GM19238 (cell line): ENCODE results near the gene PACRG.

Experiments
- DNase-seq: peaks from one replicate; pipeline ENCODE4 v3.0.0; 2011; ENCODE audit warnings: low spot score; ENCODE audit not compliant: insufficient read length

The PACRG gene

DNA sequence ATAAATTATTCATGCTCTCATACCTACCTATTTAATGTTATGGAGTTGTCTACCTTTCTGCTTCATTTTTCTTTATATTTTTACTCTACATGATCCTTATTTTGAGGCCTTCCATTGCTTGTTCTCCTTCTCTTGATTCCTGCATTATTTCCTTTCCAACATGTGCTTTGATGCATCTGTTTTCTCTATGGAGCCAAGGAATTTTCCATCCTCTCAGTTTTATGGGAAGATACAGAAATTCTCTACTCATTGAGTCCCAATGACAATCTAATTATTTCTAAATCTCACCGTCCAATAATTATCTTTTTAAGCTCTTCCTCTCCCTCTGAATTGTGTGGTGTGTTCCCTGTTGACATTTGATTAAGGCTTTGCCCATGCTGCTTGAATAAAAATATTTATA is 136.0 kb downstream of the PACRG start:
- no peak for DNase-seq

DNA sequence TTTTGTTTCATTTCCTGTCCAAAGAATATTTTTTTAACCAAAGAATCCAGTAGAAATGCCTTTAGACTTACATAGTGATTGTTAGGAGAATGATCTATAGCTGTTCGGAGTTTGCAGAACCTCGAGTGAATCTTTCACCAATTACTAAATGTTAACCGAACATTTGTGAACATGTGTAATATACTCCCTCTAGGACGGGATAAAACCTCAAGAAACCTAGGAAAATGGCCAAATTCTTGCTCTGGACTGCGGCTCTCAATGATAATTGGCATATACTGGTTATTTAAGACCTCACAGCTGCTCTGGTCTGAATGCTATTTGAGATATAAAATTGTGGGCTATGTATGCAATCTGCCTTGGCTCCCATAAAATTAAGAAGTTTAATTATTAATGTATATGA is 137.1 kb downstream of the PACRG start:
- DNase-seq = no peak

DNA sequence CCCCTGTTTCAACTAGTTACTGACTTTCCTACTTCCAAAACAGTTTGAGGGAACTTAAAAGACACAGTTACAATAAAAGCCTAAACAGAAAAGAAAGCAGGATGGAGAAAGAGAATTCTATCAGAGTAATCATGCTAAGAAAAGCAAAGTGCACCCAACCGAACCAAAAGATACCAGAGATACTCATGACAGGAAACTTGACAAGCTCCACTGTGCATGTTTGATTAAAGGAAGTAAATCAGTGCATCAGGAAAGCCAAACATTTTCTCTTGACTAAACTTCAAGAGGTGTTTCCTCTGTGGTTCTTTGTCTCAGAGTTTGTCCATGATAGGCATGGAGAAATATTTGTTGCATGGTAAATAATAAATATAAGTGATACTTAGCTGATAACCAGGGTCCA is 138.9 kb downstream of the PACRG start:
- DNase-seq = no peak

DNA sequence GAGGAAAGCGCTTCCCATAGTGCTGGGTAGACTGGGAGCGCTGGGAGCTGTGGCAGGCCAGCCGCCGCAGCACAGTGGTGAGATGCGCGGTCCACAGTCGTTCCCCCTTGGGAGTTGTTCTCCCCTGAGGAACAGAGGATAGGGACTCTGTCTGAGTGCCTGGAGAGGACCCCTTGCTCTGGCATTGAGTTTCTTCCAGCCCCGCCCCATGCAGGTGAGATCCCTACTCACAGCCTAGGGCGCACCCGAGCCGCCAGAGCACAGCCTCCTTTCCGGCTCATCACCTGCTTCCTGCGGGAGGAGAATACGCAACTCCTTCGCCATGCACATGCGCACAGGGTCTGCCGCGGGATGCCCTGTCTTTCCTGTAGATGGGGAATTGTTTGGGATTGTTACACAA is 140.6 kb downstream of the PACRG start:
- no peak for DNase-seq

DNA sequence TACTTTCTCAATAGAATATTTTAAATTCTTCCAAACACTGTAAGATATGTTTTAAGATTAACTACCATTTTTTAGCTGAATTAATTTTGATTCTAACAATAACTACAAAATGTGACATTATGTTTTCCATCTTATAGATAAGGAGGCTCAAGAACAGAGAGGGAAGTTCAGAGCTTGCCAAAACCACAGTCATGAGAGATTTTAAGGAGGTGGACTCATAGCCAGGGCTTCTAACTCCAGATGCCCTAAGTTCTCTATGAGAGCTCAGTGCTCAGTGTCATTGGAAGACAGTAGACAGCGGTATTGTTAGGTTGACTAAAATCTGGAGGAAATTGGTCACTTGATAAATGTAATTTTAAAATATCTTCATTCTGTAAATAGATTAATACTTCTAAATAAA is 144.2 kb downstream of the PACRG start:
- no peak for DNase-seq

DNA sequence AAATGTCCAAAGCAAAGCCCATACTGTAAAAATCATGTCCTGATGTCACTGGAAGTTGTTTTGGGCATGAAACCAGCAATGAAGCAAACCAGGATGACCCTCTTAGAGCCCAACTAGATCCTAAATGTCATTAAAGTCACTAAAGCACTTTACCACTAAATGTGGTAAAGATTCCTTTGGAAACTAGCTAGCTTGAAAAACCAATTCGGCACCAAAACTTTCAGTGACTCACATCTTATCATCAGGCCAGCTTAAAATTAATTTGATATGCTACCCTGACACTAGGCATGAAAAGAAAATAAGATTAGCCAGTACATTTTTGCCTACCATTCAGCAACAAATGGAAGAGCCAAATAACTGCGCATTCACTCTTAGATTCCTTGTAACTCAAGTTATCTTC is 145.8 kb downstream of the PACRG start:
- no peak for DNase-seq

DNA sequence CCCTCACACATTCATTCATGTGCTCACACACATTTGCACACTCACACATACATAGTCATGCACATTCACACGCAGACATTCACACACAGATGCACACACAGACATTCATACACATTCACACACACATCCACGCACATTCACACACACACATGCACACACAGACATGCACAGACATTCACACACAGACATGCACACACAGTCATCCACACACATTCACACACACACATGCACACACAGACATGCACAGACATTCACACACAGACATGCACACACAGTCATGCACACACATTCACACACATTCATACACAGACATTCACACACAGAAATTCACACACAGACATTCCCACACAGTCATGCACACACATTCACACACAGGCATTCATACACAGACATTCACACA is 147.3 kb downstream of the PACRG start:
- no peak for DNase-seq

DNA sequence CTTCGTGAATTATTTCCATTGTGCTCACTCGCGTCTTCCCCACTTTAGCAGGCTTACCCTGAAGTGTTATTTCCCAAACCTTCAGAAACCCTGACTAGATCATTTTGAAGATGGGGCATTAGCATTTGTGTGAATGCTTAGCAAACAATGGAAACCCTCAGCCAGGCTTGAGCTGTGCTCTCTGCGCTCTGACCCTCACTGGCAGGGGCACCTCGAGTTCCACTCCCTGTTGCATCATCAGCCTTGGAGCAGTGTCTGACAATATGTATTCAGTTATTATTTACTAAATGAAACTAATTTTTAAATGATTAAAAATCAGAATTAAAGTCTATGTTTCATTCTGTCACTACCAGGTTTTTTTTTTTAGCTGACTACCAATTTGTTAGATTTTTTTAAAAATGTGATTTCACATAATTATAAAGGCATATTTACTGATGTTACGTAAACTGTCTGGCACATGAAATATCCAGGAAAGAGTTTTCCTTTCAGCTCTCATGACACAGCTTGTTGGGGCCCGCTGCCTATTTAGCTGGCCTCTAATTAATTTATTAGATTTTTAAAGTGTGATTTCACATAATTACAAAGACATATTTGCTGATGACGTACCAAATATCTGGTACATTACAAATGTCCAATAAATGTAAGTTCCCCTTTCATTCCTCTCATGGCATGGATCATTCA is 155.2 kb downstream of the PACRG start:
- no peak for DNase-seq

DNA sequence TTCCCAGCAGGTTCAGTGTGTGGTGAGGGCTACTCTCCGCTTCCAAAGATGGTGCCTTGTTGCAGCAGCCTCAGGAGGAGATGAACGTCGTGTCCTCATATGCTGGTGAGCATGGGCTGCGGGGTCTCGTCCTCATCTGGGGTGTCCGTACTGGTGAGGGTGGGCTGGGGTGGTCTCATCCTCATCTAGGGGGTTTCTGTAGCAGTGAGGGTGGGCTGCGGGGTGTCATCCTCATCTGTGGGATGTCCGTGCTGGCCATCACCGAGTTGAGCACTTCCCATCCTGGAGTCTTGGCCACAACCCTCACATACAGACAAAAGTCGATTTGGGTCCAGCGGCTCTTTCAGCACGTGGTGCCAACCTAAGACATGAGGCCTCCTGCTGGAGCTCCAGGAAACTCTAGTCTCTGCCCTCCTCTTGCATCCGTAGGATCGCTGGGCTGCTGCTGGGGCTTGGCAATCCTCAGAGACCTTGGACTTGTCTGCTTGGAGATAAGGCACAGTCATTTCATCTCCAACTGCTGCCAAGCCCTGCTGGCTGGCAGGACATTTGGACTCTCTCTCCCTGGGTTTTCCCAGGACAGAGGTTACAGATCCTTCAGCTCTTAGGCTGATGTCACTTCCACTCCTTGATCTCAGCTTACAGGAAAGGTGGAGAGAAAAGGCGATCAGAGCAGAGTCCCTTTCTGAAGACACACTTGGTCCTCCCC is 160.4 kb downstream of the PACRG start:
- no peak for DNase-seq

DNA sequence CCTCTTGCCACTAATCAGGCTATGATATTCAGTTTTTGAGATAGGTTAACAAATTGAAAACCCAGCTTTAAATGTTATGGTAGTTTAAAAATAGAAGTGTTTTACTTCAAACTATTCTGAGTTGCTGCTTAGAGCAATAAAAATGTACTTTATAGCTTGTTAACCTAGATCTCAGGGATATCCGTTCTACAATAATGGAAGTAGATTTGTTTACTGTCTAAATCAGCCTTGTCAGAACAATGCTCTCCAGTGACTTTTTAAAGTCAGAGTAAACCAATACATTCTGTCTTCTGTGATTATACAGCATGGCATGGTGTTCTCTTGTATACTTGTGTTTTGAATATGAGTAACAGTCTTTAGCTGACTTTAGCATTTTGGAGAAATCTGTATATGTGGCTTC is 161.5 kb downstream of the PACRG start:
- no peak for DNase-seq

DNA sequence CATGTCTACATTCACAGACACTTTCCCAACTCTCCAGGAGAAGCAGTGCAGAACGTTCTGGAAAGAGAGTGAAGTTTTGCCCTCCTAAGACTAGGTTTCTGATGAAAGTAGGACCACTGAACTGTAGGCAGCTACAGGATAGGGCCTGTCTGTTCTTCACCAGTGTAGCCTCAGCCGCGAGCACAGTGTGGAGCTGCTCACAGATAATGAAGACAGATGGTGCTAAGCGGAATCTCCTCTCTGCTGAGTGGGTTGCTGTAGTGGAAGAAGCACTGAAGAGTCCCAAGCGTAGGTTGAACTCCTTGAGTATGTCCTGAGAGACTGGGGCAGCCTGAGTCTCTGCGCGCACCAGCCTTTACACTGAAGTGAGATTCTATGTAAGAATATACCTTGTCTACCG is 170.2 kb downstream of the PACRG start:
- DNase-seq = no peak

DNA sequence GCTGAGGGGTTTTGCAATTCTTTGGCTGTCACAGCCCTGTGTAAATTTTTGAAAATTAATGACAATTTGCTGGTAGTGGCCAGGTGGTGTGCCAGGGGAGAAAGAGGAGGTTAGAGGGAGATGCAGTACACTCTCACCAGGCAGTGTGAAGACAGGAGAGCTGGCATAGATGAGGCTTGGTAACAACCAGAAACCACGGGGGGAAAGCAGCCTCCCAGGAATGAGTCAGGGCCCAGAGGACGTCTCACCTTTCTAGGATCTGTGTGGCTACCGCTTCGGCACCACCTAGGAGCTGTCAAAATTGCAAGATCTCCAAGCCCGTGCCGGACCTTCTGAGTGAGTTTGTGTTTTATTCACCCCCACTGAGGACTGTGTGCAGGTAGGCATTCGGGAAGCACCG is 171.4 kb downstream of the PACRG start:
- DNase-seq = no peak

DNA sequence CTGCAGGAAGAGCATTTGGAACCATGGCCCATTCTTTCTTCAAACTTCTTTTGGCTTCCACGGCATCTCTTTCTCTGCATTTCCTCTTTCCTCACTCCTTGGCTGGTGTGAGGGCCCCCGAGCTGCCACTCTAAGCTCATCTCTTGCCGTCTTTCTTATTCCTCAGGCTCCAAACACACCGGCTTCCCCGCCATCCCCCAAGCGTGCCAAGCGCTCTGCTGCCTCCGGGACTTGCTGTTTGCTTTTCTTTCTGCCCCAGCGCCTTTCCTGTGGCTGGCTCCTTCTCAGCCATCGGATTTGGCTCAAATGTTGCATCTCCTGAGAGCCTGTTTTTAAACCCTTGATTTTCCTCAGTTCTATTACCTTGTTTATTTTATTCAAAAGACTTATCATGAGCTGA is 172.7 kb downstream of the PACRG start:
- DNase-seq = no peak

DNA sequence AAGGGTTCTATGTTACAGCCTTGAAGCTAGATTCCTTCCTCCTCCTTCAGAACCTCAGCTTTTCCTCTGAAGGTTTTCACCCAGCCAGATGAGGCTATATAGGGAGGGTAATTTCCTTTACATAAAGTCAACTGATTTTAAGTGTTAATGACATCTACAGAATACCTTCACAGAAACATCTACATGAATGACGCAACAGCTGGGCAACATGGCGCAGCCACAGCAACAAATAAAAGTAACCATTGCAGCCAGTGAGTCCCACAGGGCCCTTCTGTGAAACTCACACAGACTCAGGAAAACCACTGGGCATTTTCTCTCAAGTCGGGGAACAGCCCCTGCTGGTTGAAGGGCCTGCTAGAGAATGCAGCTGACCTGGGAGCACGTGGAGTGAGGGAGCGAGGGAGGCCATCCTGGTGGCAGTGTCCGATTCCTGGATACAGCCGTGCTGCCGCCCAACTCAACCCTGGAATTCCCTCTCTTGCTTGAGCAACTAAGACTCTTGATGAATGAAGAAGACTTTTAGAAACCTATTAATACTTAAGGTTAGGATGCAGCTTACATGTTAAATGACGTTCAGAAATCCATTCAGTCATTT is 176.4 kb downstream of the PACRG start:
- DNase-seq = no peak

DNA sequence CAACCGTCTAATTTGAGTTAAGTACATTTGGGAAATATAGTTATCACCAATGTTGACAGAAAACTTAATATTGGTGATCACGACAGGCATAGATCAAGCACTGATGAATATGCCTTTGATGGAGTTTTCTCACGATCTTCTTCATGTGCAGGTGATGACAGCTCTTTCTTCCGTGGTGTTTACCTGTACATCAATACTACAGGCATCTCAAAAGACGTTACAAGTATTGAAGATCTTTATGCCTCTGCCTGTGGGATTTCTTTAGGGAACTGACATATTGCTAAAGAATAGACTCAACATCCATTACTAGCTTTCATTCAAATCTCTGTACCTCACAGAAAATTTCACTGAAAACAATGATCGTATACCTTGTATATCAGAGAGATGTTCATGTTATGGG is 178.7 kb downstream of the PACRG start:
- no peak for DNase-seq

DNA sequence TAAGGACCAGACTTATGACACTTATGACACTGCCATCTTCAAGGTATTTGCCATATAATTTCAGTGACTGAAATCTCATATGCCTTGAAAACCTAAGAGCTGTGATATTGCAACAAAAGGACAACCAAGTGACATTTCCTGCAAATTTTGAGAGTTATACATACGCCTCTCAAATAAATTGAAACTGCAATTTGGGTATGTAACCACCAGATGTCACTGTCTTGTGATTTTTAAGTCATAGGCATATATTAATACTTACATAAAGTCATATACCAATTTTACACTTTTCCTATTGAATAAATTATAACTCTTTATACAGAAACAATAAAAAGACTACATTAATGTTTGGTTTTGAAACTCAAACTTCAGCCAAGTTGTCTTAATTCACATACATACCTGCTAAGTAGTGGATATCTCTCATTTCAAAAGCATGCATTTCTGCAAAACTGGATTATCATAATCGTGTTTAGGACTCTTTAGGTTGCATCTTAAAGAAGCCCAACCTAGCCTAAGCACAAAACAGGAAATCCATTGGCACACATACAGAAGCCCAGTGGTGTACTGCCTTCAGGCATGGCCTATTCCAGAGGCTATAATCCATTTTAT is 180.2 kb downstream of the PACRG start:
- no peak for DNase-seq

DNA sequence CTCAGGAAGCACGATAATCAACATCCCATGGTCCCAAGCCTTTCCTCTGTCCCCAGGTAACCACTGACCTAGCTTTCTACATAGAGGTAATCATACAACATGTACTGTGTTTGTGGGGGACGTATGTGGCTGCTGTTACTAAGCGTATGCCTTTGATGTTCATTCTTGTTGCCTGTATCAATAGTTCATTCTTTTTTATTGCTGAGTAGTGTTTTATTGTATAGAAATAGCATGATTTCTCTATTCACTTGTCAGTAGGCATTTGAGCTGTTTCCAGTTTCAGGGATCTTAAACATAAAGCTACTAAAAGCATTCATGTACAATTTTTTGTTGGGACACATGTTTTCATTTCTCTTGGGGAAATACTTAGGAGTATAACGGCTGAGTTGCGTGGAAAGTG is 185.4 kb downstream of the PACRG start:
- DNase-seq = no peak

DNA sequence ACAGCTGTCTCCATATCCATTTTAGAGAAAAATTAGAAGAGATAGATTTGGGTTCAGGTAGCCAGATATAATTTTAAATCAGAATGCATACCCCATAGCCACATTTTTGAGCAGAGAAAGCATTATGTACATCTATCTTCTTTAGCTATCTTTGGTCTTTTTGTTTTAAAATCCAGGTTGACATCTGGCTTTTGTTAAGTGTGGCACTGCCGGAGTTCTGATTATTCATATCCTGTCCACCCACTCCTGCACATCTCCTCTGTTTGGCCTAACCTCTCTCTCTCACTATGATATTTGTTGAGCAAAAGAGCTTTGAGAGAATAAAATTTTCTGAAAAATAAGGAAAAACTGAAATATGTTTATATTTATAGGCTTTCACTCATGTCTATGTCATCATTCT is 189.7 kb downstream of the PACRG start:
- no peak for DNase-seq

DNA sequence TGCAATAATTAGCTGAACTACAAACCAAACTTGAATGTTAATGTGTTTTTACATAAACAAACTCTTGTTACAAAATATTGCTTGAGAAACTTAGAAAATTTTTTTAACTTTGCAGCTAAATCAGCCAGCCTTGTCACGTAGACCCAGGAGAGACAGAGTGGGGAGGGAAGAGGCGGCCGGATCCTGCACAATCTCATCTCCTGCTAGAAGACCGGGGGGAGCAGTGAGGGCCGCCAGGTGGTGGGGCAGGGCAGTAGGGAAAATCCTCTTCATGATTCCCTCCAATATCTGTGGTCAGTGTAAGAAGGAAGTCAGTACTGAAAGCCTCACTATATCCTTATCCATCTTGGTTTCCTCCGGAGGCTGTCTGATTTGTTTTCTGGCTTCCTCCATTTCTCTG is 193.3 kb downstream of the PACRG start:
- no peak for DNase-seq

DNA sequence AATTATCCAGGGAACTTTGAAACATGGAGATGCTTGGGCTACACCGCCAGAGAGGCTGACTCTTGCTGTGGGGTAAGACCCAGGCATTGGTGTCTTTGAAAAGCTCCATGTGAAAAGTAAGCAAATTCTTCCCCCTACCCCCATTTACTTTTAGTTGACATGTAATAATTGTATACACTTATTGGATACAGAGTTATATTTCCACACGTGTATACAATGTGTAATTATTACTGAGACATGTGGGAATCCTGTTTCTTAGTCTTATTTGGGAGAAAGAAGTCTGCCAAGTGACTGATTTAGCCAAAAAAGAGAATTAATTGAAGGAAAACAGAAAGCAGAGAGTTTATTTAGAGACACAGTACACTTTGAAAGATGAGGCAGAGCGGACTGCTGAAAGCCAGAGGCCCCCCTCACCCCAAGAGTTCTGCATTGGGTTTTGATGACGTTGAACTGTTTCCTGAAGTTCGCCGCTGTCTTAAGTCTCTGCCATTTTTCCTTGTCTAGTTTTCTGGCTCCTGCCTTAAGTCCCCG is 193.8 kb downstream of the PACRG start:
- DNase-seq = no peak

DNA sequence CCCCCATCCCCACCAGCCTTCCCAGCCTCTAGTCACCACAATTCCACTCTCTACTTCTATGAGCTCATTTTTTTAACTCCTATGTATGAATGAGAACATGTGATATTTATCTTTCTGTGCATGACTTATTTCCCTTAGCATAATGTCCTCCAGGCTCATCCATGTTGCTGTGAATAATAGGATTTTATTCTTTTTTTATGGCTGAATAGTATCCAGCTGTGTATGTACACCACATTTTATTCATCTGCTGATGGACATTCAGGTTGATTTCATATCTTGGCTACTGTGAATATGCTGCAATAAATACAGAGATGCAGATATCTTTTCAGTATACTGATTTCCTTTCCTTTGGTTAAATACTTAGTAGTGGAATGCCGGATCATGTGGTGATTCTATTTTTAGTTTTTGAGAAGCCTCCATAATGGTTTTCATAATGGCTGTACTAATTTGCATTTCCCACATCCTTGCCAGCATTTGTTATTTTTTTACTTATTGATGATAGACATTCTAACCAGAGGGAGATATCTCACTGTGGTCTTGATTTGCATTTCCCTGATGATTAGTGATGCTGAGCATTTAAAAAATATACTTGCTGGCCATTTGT is 194.9 kb downstream of the PACRG start:
- DNase-seq = no peak

DNA sequence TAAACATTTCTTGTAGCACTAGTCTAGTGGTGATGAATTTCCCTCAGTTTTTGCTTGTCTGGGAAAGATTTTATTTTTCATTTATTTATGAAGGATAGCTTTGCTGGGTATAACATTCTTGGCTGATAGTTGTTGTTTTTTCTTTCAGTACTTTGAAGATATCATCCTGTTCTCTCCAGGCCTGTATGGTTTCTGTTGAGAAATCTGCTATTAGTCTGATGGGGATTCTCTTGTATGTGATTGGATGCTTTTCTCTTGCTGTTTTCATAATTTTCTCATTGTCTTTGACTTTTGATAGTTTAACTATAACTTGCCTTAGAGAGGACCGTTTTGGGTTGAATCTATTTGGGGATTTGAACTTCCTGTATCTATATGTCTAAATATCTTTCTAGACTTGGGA is 207.1 kb downstream of the PACRG start:
- DNase-seq = no peak
